ENCODE data around the gene LMOD3. TPM values are rescaled to one million over a fixed set of nuclear protein-coding genes. Genes with fewer than 3 reads are reported as not detected.

The LMOD3 gene
- total and polyA plus RNA-seq, 2 of the 4 experiments (the other 2 are of a cell fraction): not detected

DNA sequence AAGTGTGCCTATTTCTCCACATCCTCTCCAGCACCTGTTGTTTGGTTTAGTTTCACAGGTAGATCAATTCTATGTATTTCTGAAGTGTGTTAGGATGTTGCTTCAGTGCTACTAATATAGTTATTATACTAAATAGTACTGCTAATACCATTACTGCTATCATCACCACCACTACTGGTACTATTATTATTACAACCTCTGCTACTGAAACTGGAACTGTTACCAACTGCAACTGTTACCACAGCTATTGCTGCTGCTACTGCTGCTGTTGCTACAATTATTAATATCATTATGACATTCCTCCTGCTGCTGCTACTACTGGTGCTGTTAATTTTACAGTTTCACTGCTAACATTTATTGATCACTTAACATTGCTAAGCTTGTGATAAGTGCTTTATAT, 8.3 kb upstream of the LMOD3 start:
- no peak for ATAC-seq (ENCODE audit: low read depth)
- no TSS peak for BruUV-seq (replicated peaks)
- Histone ChIP-seq H3K4me3 (ENCODE audit: insufficient read depth, low read depth, low read length) (no peak overlapping the region), H3K4me1 (ENCODE audit: control insufficient read depth, insufficient read depth, low read length) (no peaks in the 10 kb centered on the region; the same call in 1 of the 2 replicates), H4K5ac (ENCODE audit: low read depth, low read length) (no peak overlapping the region), H3K36me3 (ENCODE audit: control insufficient read depth, insufficient read depth, low read length) (no peaks in the 10 kb centered on the region), H4K20me1 (ENCODE audit: insufficient read depth, low read length) (no peaks in the 10 kb centered on the region), H3K9me1 (ENCODE audit: insufficient read depth, low read length) (no peaks in the 10 kb centered on the region), H3K4me2 (ENCODE audit: low read depth, low read length) (no peak overlapping the region), H2AFZ (replicated peaks; ENCODE audit: low read length, poor library complexity) (no peak overlapping the region), H3K14ac (replicated peaks; ENCODE audit: low read depth, low read length) (no peak overlapping the region), H3K4ac (ENCODE audit: low read depth, low read length) (no peak overlapping the region), H3K27me3 (ENCODE audit: control insufficient read depth, insufficient read depth, low read length) (peaks cover 8% of the 10 kb centered on the region), H2BK15ac (ENCODE audit: low read depth, low read length) (no peak overlapping the region), H2BK5ac (ENCODE audit: low read depth, low read length, poor library complexity, severe bottlenecking) (no peak overlapping the region), H3K9ac (ENCODE audit: low read depth, low read length) (no peak overlapping the region), H3K56ac (ENCODE audit: extremely low read depth, insufficient read depth, low read length) (no peak overlapping the region), H3K9me3 (ENCODE audit: control insufficient read depth, insufficient read depth, low read length) (no peaks in the 10 kb centered on the region), H3K18ac (ENCODE audit: low read depth, low read length) (no peak overlapping the region), H4K8ac (ENCODE audit: low read depth in 2 of 2, low read length in 2 of 2) (no peak overlapping the region), H2AK5ac (ENCODE audit: low read depth, low read length) (no peak overlapping the region), H4K91ac (ENCODE audit: insufficient read depth, low read depth, low read length) (no peak overlapping the region), H2AK9ac (replicated peaks; ENCODE audit: low read depth, low read length, poor library complexity) (no peak overlapping the region), H3K23ac (ENCODE audit: low read depth, low read length) (no peak overlapping the region), H3K79me1 (ENCODE audit: low read depth in 1 of 2, low read length in 2 of 2) (no peaks in the 10 kb centered on the region), H3K27ac (ENCODE audit: insufficient read depth, low read length) (no peak overlapping the region), H2BK120ac (ENCODE audit: low read depth, low read length) (no peak overlapping the region), H2BK20ac (ENCODE audit: low read depth, low read length) (no peak overlapping the region)
- TF ChIP-seq SMC3 (IDR thresholded peaks at IDR 0.05; ENCODE audit: low read depth, low read length) (no peak), BHLHE40 (IDR thresholded peaks at IDR 0.05; ENCODE audit: low read depth, low read length) (no peak)
- intact Hi-C loops (cut with micrococcal nuclease) (no loop called here), dilution Hi-C loops (cut with HindIII; ENCODE audit: low sequenced_read_pairs, unreplicated experiment) (no loop called here), in situ Hi-C loops (cut with MboI; ENCODE audit: low sequenced_read_pairs) (no loop called here)
- ChIA-PET POLR2A (ENCODE audit: unreplicated experiment) (no interaction called here), CTCF (no interaction called here)
- no peak for DNase-seq
